H1 (cell line): ENCODE data around the gene C18orf63. TPM values are rescaled to one million over a fixed set of nuclear protein-coding genes. Genes with fewer than 3 reads are reported as not detected.

Experiments used
- CTCF ChIA-PET: fragments of 300-600 bp; sonication (Branson Sonifier 250); formaldehyde crosslinking; loops from one replicate; lab custom pipeline; 2021; ENCODE audit not compliant: partially characterized antibody; lab: Charles Lee
- POLR2A ChIA-PET: fragments of 300-600 bp; sonication (Branson Sonifier 250); formaldehyde crosslinking; loops from one replicate; lab custom pipeline; 2021; ENCODE audit warnings: inconsistent platforms; ENCODE audit not compliant: partially characterized antibody; lab: Charles Lee
- DNase-seq, 2 experiments: peaks; one replicate each; pipeline versions ENCODE4 v3.0.0 to v3.0.0-alpha.2; 2010 to 2022; ENCODE audit warnings: low spot score in 2 of 2, low read depth in 1 of 2, mixed read lengths in 1 of 2
- FAIRE-seq: peaks from 2 replicates; lab custom pipeline; 2011; peaks lifted over from hg19 to GRCh38; lab: Jason Lieb, UNC
- H2AFZ ChIP-seq: 2 replicates; pipeline ENCODE4 v1.8.1; 2012; ENCODE audit warnings: low read length, inconsistent platforms
- H2AK5ac ChIP-seq: 2 replicates; pipeline ENCODE4 v1.6.1; 2013; ENCODE audit warnings: low read depth, low read length
- H2BK120ac ChIP-seq: replicated peaks from 2 replicates; pipeline ENCODE3; 2013; ENCODE audit warnings: low read depth, low read length, inconsistent platforms
- H2BK12ac ChIP-seq: 2 replicates; pipeline ENCODE4 v1.6.1; 2013; ENCODE audit warnings: low read depth, low read length
- H2BK15ac ChIP-seq: 2 replicates; pipeline ENCODE4 v1.6.1; 2013; ENCODE audit warnings: low read length
- H2BK20ac ChIP-seq: 2 replicates; pipeline ENCODE4 v1.6.1; 2013; ENCODE audit warnings: low read length
- H2BK5ac ChIP-seq: 2 replicates; pipeline ENCODE4 v1.6.1; 2013; ENCODE audit warnings: low read depth, low read length
- H3K14ac ChIP-seq: 2 replicates; pipeline ENCODE4 v1.6.1; 2013; ENCODE audit warnings: inconsistent platforms; ENCODE audit not compliant: insufficient read length
- H3K18ac ChIP-seq: 2 replicates; pipeline ENCODE4 v1.6.1; 2013; ENCODE audit warnings: low read length; ENCODE audit errors: extremely low read depth
- H3K23ac ChIP-seq: 2 replicates; pipeline ENCODE4 v1.6.1; 2013; ENCODE audit warnings: inconsistent platforms; ENCODE audit not compliant: insufficient read length
- H3K23me2 ChIP-seq: 2 replicates; pipeline ENCODE4 v1.6.1; 2013; ENCODE audit warnings: low read depth, low read length
- H3K27ac ChIP-seq: 2 replicates; pipeline ENCODE4 v1.6.1; 2011; ENCODE audit warnings: low read depth, low read length, inconsistent platforms
- H3K27me3 ChIP-seq, 4 experiments: replicated peaks in 1 of 4; 1 replicate in 1 of 4; 2 replicates in 3 of 4; pipeline versions ENCODE4 v1.6.1 to v1.8.1; 2011 to 2013; ENCODE audit warnings: low read length in 3 of 4, mild to moderate bottlenecking in 3 of 4, inconsistent platforms in 2 of 4, mixed read lengths in 2 of 4, moderate library complexity in 1 of 4; ENCODE audit not compliant: control insufficient read depth in 3 of 4, insufficient read depth in 3 of 4; ENCODE audit errors: extremely low read depth in 1 of 4
- H3K36me3 ChIP-seq, 4 experiments: 2 replicates each; pipeline versions ENCODE4 v1.6.1 to v1.8.1; 2011 to 2013; ENCODE audit warnings: mild to moderate bottlenecking in 4 of 4, low read length in 3 of 4, moderate library complexity in 2 of 4, control low read depth in 1 of 4, inconsistent platforms in 1 of 4; ENCODE audit not compliant: insufficient read depth in 4 of 4, control insufficient read depth in 2 of 4
- H3K4ac ChIP-seq: replicated peaks from 2 replicates; pipeline ENCODE3; 2013; ENCODE audit warnings: low read length, low read depth, mixed read lengths, inconsistent platforms; ENCODE audit not compliant: insufficient read length
- H3K4me1 ChIP-seq, 4 experiments: replicated peaks in 1 of 4; 1 replicate in 1 of 4; 2 replicates in 3 of 4; pipeline versions ENCODE4 v1.6.1 to v1.8.1; 2011 to 2013; ENCODE audit warnings: low read length in 3 of 4, inconsistent platforms in 2 of 4, mixed read lengths in 1 of 4; ENCODE audit not compliant: insufficient read depth in 4 of 4, control insufficient read depth in 3 of 4
- H3K4me2 ChIP-seq, 2 experiments: 2 replicates each; pipeline versions ENCODE4 v1.6.1 to v1.8.1; 2011 to 2013; ENCODE audit warnings: low read depth in 2 of 2, low read length in 2 of 2, control low read depth in 1 of 2, inconsistent platforms in 1 of 2, mild to moderate bottlenecking in 1 of 2; ENCODE audit not compliant: insufficient read depth in 1 of 2
- H3K4me3 ChIP-seq, 4 experiments: fragments of 200-600, 300-600 bp in 1 of 4; sonication (generic), shearing (Covaris generic), sonication (Bioruptor Twin) in 1 of 4; 2 replicates each; pipeline versions ENCODE4 v1.5.1 to v1.8.1; 2011 to 2016; ENCODE audit warnings: low read length in 4 of 4, low read depth in 3 of 4, control low read depth in 2 of 4, inconsistent platforms in 2 of 4, mild to moderate bottlenecking in 2 of 4, mixed read lengths in 1 of 4, moderate library complexity in 1 of 4; ENCODE audit not compliant: insufficient read depth in 2 of 4; ENCODE audit errors: extremely low read depth in 1 of 4
- H3K56ac ChIP-seq: replicated peaks from 2 replicates; pipeline ENCODE3; 2013; ENCODE audit warnings: low read depth, mild to moderate bottlenecking, mixed read lengths, low read length, inconsistent platforms; ENCODE audit not compliant: insufficient read length
- H3K79me1 ChIP-seq: 2 replicates; pipeline ENCODE4 v1.6.1; 2013; ENCODE audit warnings: low read depth, low read length, control low read depth
- H3K79me2 ChIP-seq, 2 experiments: 2 replicates each; pipeline versions ENCODE4 v1.6.1 to v1.8.1; 2012 to 2013; ENCODE audit warnings: low read length in 2 of 2, mild to moderate bottlenecking in 2 of 2, inconsistent platforms in 1 of 2; ENCODE audit not compliant: insufficient read depth in 2 of 2, control insufficient read depth in 1 of 2
- H3K9ac ChIP-seq, 4 experiments: replicated peaks in 1 of 4; 1 replicate in 1 of 4; 2 replicates in 3 of 4; pipeline versions ENCODE4 v1.6.1 to v1.8.1; 2011 to 2013; ENCODE audit warnings: low read depth in 3 of 4, low read length in 3 of 4, control low read depth in 2 of 4, mild to moderate bottlenecking in 2 of 4, moderate library complexity in 2 of 4, inconsistent platforms in 1 of 4; ENCODE audit errors: extremely low read depth in 1 of 4
- H3K9me3 ChIP-seq, 2 experiments: 2 replicates each; pipeline versions ENCODE4 v1.6.1 to v1.8.1; 2012 to 2013; ENCODE audit warnings: mild to moderate bottlenecking in 2 of 2, moderate library complexity in 2 of 2, control low read depth in 1 of 2, inconsistent platforms in 1 of 2, low read depth in 1 of 2, low read length in 1 of 2, mixed read lengths in 1 of 2; ENCODE audit not compliant: insufficient read depth in 2 of 2
- H4K20me1 ChIP-seq, 2 experiments: replicated peaks in 1 of 2; 2 replicates each; pipeline versions ENCODE3 to v1.8.1; 2011 to 2013; ENCODE audit warnings: inconsistent platforms in 2 of 2, low read length in 2 of 2, mild to moderate bottlenecking in 1 of 2; ENCODE audit not compliant: insufficient read depth in 2 of 2, control insufficient read depth in 1 of 2
- H4K5ac ChIP-seq: 2 replicates; pipeline ENCODE4 v1.6.1; 2013; ENCODE audit warnings: low read length, low read depth, mixed read lengths, inconsistent platforms; ENCODE audit not compliant: insufficient read length
- H4K8ac ChIP-seq: 2 replicates; pipeline ENCODE4 v1.8.0; 2013; ENCODE audit warnings: mild to moderate bottlenecking, moderate library complexity, low read length, inconsistent platforms; ENCODE audit not compliant: insufficient read depth; ENCODE audit errors: extremely low read depth
- H4K91ac ChIP-seq: replicated peaks from 2 replicates; pipeline ENCODE3; 2013; ENCODE audit warnings: low read length, mixed read lengths, inconsistent platforms; ENCODE audit not compliant: insufficient read length
- NANOG ChIP-seq: IDR thresholded peaks from 2 replicates; pipeline ENCODE4 v1.6.1; 2011; ENCODE audit warnings: low read length, low read depth, mild to moderate bottlenecking, inconsistent platforms; ENCODE audit not compliant: insufficient read depth, poor library complexity, severe bottlenecking
- POLR2A ChIP-seq, 2 experiments: IDR thresholded peaks; 1 replicate in 1 of 2; 2 replicates in 1 of 2; pipeline ENCODE4 v1.6.1; 2011; ENCODE audit warnings: low read depth in 2 of 2, low read length in 2 of 2, mild to moderate bottlenecking in 2 of 2; ENCODE audit errors: control extremely low read depth in 1 of 2
- RAD21 ChIP-seq, 2 experiments: IDR thresholded peaks in 1 of 2; conservative IDR thresholded peaks in 1 of 2; 2 replicates each; pipeline ENCODE4 v1.6.1; 2011; ENCODE audit warnings: low read depth in 2 of 2, low read length in 2 of 2, improper control_type of control experiment in 1 of 2, inconsistent platforms in 1 of 2, mild to moderate bottlenecking in 1 of 2, moderate library complexity in 1 of 2
- RXRA ChIP-seq: IDR thresholded peaks from 2 replicates; pipeline ENCODE4 v1.6.1; 2011; ENCODE audit warnings: low read depth, mild to moderate bottlenecking, low read length, moderate library complexity; ENCODE audit not compliant: insufficient read depth
- TAF7 ChIP-seq: optimal IDR thresholded peaks from 2 replicates; pipeline ENCODE3; 2011; ENCODE audit warnings: low read depth, mild to moderate bottlenecking, inconsistent platforms, low read length, moderate library complexity, borderline replicate concordance
- WGBS, 2 experiments: shearing (Covaris generic) in 1 of 2; methylation state at CpG; one replicate each; pipeline versions ENCODE4 v1.1.6 to v1.1.7; 2013 to 2015; ENCODE audit warnings: low lambda C conversion rate in 2 of 2, mixed read lengths in 2 of 2, inconsistent platforms in 1 of 2, low coverage in 1 of 2, missing lambda C conversion rate in 1 of 2; ENCODE audit not compliant: insufficient replicate concordance in 2 of 2, insufficient coverage in 1 of 2, insufficient read length in 1 of 2; ENCODE audit errors: extremely low coverage in 1 of 2, missing lambda C conversion rate in 1 of 2; 5-methylcytosine and 5-hydroxymethylcytosine counted together
- polyA plus RNA-seq, 7 experiments: library from polyadenylated mRNA; depleted of rRNA in 3 of 7; stranded (reverse) in 5 of 7; unstranded in 2 of 7; fragments of >200 nt in 5 of 7; fragments of 200-250 nt in 2 of 7; gene quantifications; 1 replicate in 5 of 7; 2 replicates in 1 of 7; 4 replicates in 1 of 7; pipeline versions ENCODE4 v1.2.1 to v1.2.3, GENCODE V29; 2011 to 2013; ENCODE audit warnings: missing spikeins in 2 of 7, mixed read lengths in 2 of 7
- total RNA-seq: library from RNA; stranded (reverse); fragmentation: NEBNext Ultra II Directional; extraction: Animal tissue kit (Norgen Biotek cat#: 25700); gene quantifications from 2 replicates; pipeline ENCODE4 v1.2.1, GENCODE V29; 2021

Gene C18orf63
- total and polyA plus RNA-seq, 2 of the 8 experiments (the other 6 are each of a cell fraction or from before 2014, with no cell fraction given): not detected

- no peak for FAIRE-seq
- DNase-seq: no peak
- H3K18ac ChIP-seq: no peak overlapping the region
- no peak overlapping the region for H2BK15ac ChIP-seq
- H3K9ac ChIP-seq: no peak overlapping the region
- H2AFZ ChIP-seq: no peak overlapping the region
- H4K91ac ChIP-seq: no peak overlapping the region
- no peak overlapping the region for H3K27ac ChIP-seq
- no peak overlapping the region for H3K4me3 ChIP-seq
- ChIA-PET CTCF (interaction anchor here (0.7 to 0.8 kb wide), 3 partner anchors 46 to 202 kb away, joined by 3 read pairs; no protein-coding TSS in a partner anchor), POLR2A (no interaction called here)
- no peaks in the 10 kb centered on the region; a peak in 1 of 7 replicates for H3K4me1 ChIP-seq
- H3K27me3 ChIP-seq: no peaks in the 10 kb centered on the region
- no peak overlapping the region for H2AK5ac ChIP-seq
- TF ChIP-seq TAF7 (no peak), RXRA (no peak), RAD21 (IDR thresholded peaks at IDR 0.05 in 1 of 2, conservative IDR thresholded peaks at IDR 0.05 in 1 of 2; ENCODE audit: low read depth in 2 of 2, low read length in 2 of 2) (no peak), POLR2A (IDR thresholded peaks at IDR 0.05; ENCODE audit: control extremely low read depth in 1 of 2, low read depth in 2 of 2, low read length in 2 of 2) (no peak), NANOG (no peak)
- no peaks in the 10 kb centered on the region for H3K23me2 ChIP-seq
- H4K5ac ChIP-seq: no peak overlapping the region
- no peak overlapping the region for H3K14ac ChIP-seq
- no peak overlapping the region for H2BK120ac ChIP-seq
- no peak overlapping the region for H3K56ac ChIP-seq
- no peaks in the 10 kb centered on the region for H3K79me1 ChIP-seq
- H3K4ac ChIP-seq: no peak overlapping the region
- H3K9me3 ChIP-seq: no peaks in the 10 kb centered on the region
- no peak overlapping the region for H2BK12ac ChIP-seq
- H3K36me3 ChIP-seq: no peaks in the 10 kb centered on the region
- H3K79me2 ChIP-seq: no peaks in the 10 kb centered on the region
- H3K23ac ChIP-seq: no peak overlapping the region
- 92% methylated on average over 14 of the region's 14 CpGs; no CpG with 5 or more reads in 1 of the 2 experiments for WGBS, 2 experiments
- H4K20me1 ChIP-seq: no peaks in the 10 kb centered on the region
- H3K4me2 ChIP-seq: no peak overlapping the region
- no peak overlapping the region for H4K8ac ChIP-seq
- H2BK20ac ChIP-seq: no peak overlapping the region
- no peak overlapping the region for H2BK5ac ChIP-seq
These were observed 83.7 kb downstream of the C18orf63 start for GRCh38 chr18:74399091-74399887.
